HCT116 (cell line): ENCODE data around the gene SAE1. TPM values are rescaled to one million over a fixed set of nuclear protein-coding genes. Genes with fewer than 3 reads are reported as not detected.

Experiments
- CBX3 ChIP-seq: IDR thresholded peaks from 2 replicates; pipeline ENCODE4 v1.6.1; 2012; ENCODE audit warnings: low read depth
- ELF1 ChIP-seq: IDR thresholded peaks from 2 replicates; pipeline ENCODE4 v1.6.1; 2012; ENCODE audit warnings: low read depth, borderline replicate concordance
- JUND ChIP-seq: IDR thresholded peaks from 2 replicates; pipeline ENCODE4 v1.6.1; 2012
- SIN3A ChIP-seq: IDR thresholded peaks from 2 replicates; pipeline ENCODE4 v1.6.1; 2012; ENCODE audit warnings: low read depth
- SRF ChIP-seq: IDR thresholded peaks from 2 replicates; pipeline ENCODE4 v1.6.1; 2012; ENCODE audit warnings: low read depth
- ZFX ChIP-seq: fragments of 450-650 bp; IDR thresholded peaks from 2 replicates; pipeline ENCODE4 v1.6.1; 2017
- ZNF274 ChIP-seq: fragments of 200-500 bp; sonication (Bioruptor generic); IDR thresholded peaks from 2 replicates; pipeline ENCODE4 v1.6.1; 2014; ENCODE audit warnings: mild to moderate bottlenecking, low read depth, low read length, inconsistent platforms
- total RNA-seq: library from RNA; stranded (reverse); gene quantifications from one replicate; pipeline ENCODE4 v1.2.1, GENCODE V29; 2021; ENCODE audit not compliant: unreplicated experiment
- TF ChIP-seq, protein P1 (sequence below): IDR thresholded peaks from 2 replicates; pipeline ENCODE4 v1.6.1; 2012
- TF ChIP-seq, protein P2 (sequence below), 3 experiments: fragments of 200-600 bp in 1 of 3; sonication (generic) in 1 of 3; IDR thresholded peaks in 2 of 3; conservative IDR thresholded peaks in 1 of 3; 2 replicates each; pipeline ENCODE4 v1.5.1; 2012 to 2017; ENCODE audit warnings: low read depth in 2 of 3, low read length in 2 of 3, antibody characterized with exemption in 1 of 3, borderline replicate concordance in 1 of 3, control low read depth in 1 of 3, mild to moderate bottlenecking in 1 of 3, mixed read lengths in 1 of 3, mixed run types in 1 of 3, moderate library complexity in 1 of 3; ENCODE audit not compliant: insufficient read depth in 1 of 3
- TF ChIP-seq, protein P3 (sequence below): IDR thresholded peaks from 2 replicates; pipeline ENCODE4 v1.6.1; 2011; ENCODE audit warnings: mild to moderate bottlenecking, low read length, moderate library complexity; ENCODE audit not compliant: insufficient replicate concordance; ENCODE audit errors: extremely low read depth
- TF ChIP-seq, protein P4 (sequence below): IDR thresholded peaks from 2 replicates; pipeline ENCODE4 v1.6.1; 2012

Gene SAE1
- total RNA-seq, 1 experiment from 2014 or later = 213 TPM

DNA sequence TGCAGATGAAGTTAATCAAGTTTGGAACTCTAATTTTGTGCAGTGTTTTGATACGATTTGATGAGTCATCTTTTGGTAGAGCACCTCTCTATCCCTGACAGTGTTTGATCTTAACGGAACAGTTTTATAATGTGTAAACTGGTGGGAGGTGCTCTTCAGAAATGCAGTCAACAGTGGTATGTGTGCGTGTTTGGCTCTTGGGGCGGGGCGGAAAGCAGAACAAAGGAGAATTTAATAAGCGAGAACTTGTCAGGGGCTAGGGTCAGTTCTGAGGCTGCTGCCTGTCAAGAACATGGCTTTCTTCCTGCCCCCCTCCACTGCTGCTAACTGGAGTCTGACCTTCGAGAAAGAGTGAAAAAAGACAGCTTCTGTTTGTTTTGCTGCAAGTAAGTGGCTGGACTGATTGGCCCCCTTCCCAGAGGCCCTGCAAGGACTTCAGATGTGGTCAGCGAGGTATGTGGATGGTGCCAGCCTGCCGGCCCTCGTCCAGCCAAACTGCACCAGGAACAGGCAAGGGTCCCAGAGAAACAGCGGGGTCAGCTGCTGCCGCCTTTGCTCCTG lies 59.6 kb downstream of the SAE1 start (continued):
- TF ChIP-seq, protein P1, sequence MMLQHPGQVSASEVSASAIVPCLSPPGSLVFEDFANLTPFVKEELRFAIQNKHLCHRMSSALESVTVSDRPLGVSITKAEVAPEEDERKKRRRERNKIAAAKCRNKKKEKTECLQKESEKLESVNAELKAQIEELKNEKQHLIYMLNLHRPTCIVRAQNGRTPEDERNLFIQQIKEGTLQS = no peak
- TF ChIP-seq SRF (peak; percentile 60; the same call in 1 of the 2 replicates), ZFX (no peak), CBX3 (peak; percentile 61), JUND (peak; percentile 72), ZNF274 (no peak), SIN3A (peak; percentile 78; the same call in 1 of the 2 replicates), ELF1 (no peak; the same call in 1 of the 2 replicates)
- TF ChIP-seq, protein P2, sequence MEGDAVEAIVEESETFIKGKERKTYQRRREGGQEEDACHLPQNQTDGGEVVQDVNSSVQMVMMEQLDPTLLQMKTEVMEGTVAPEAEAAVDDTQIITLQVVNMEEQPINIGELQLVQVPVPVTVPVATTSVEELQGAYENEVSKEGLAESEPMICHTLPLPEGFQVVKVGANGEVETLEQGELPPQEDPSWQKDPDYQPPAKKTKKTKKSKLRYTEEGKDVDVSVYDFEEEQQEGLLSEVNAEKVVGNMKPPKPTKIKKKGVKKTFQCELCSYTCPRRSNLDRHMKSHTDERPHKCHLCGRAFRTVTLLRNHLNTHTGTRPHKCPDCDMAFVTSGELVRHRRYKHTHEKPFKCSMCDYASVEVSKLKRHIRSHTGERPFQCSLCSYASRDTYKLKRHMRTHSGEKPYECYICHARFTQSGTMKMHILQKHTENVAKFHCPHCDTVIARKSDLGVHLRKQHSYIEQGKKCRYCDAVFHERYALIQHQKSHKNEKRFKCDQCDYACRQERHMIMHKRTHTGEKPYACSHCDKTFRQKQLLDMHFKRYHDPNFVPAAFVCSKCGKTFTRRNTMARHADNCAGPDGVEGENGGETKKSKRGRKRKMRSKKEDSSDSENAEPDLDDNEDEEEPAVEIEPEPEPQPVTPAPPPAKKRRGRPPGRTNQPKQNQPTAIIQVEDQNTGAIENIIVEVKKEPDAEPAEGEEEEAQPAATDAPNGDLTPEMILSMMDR (IDR thresholded peaks at IDR 0.05 in 2 of 3, conservative IDR thresholded peaks at IDR 0.05 in 1 of 3; ENCODE audit: borderline replicate concordance in 1 of 3, insufficient read depth in 1 of 3, low read depth in 2 of 3, low read length in 2 of 3) = no peak
- TF ChIP-seq, protein P3, sequence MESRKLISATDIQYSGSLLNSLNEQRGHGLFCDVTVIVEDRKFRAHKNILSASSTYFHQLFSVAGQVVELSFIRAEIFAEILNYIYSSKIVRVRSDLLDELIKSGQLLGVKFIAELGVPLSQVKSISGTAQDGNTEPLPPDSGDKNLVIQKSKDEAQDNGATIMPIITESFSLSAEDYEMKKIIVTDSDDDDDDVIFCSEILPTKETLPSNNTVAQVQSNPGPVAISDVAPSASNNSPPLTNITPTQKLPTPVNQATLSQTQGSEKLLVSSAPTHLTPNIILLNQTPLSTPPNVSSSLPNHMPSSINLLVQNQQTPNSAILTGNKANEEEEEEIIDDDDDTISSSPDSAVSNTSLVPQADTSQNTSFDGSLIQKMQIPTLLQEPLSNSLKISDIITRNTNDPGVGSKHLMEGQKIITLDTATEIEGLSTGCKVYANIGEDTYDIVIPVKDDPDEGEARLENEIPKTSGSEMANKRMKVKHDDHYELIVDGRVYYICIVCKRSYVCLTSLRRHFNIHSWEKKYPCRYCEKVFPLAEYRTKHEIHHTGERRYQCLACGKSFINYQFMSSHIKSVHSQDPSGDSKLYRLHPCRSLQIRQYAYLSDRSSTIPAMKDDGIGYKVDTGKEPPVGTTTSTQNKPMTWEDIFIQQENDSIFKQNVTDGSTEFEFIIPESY = no peak
- TF ChIP-seq, protein P4, sequence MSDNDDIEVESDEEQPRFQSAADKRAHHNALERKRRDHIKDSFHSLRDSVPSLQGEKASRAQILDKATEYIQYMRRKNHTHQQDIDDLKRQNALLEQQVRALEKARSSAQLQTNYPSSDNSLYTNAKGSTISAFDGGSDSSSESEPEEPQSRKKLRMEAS = peak; percentile 73; the same call in 1 of the 2 replicates
